ENCODE results near the gene ANKRD36B.
"Not testable (repeated sequence)": the region's sequence is repeated elsewhere in the genome, so short reads cannot be mapped to it uniquely, and the experiment has no call there.

DNA sequence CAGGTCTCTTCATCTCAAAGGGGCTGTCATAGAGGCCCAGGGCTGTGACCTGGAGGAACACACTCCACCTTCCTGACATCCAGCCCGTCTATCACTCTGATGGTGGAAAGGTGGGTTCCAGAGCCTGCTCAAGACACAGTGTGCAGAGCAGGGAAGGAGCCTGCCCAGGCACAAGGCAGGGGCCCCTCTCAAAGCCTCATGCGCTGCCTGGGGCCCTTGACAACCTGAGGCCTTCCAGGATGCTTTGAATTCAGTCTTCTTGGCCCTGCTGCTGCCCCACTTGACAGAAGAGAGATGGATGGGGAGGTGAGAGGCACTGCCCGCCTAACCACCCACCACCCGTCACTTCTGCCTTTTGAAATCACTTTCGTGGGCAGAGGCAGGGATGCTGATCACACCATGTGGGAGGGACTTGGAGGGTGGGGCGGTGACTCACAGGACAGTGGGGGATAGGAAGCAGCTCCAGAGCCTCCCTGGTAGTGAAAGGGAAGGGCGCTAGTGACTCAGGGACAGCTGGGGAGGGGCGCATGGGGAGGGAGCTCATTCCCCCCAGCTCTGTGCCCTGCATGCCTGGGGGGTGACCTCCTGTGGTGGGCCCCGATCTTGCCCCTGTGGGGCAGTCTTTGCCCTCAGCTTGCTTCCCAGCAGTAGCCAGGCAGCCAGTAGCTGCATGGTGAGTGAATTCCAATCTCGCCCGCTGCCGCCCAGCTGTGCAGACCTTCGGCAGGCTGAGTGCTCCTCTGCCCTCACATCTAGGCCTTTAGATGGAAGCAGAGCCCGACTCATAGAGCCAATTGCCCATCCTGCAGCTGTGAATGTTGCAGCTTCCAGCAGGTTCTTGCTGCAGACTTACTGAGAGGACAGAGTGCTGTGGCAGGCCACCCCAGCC is 29.5 kb upstream of the ANKRD36B start:
- TF ChIP-seq, protein P1, sequence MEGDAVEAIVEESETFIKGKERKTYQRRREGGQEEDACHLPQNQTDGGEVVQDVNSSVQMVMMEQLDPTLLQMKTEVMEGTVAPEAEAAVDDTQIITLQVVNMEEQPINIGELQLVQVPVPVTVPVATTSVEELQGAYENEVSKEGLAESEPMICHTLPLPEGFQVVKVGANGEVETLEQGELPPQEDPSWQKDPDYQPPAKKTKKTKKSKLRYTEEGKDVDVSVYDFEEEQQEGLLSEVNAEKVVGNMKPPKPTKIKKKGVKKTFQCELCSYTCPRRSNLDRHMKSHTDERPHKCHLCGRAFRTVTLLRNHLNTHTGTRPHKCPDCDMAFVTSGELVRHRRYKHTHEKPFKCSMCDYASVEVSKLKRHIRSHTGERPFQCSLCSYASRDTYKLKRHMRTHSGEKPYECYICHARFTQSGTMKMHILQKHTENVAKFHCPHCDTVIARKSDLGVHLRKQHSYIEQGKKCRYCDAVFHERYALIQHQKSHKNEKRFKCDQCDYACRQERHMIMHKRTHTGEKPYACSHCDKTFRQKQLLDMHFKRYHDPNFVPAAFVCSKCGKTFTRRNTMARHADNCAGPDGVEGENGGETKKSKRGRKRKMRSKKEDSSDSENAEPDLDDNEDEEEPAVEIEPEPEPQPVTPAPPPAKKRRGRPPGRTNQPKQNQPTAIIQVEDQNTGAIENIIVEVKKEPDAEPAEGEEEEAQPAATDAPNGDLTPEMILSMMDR (IDR thresholded peaks at IDR 0.05) = not testable (repeated sequence)
- not testable (repeated sequence) for TF ChIP-seq EP300 (IDR thresholded peaks at IDR 0.05; ENCODE audit: borderline replicate concordance in 1 of 2, low read depth in 1 of 2, low read length in 1 of 2); SMC3 (IDR thresholded peaks at IDR 0.05; ENCODE audit: low read depth, low read length); EZH2phosphoT487 (IDR thresholded peaks at IDR 0.05; ENCODE audit: borderline replicate concordance, low read depth)
- TF ChIP-seq, protein P2, sequence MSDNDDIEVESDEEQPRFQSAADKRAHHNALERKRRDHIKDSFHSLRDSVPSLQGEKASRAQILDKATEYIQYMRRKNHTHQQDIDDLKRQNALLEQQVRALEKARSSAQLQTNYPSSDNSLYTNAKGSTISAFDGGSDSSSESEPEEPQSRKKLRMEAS (IDR thresholded peaks at IDR 0.05; ENCODE audit: low read depth) = not testable (repeated sequence)
